Measurements from ENCODE around the gene CDH4. TPM values are rescaled to one million over a fixed set of nuclear protein-coding genes. Genes with fewer than 3 reads are reported as not detected.
A peak's percentile ranks its signal among the peaks of the same experiment; 100 is the strongest.

CDH4 gene
- total and polyA plus RNA-seq, 2 of the 4 experiments (the other 2 are of a cell fraction): 1.6 to 3.5 TPM

GRCh38 chr20:61866165-61866564, 614.1 kb downstream of the CDH4 start:
- WGBS, 2 experiments (ENCODE audit: extremely low coverage in 2 of 2, insufficient read length in 1 of 2): no CpG with 5 or more reads among the region's 5 CpGs

More at GRCh38 chr20:61866165-61866564, 614.1 kb downstream of the CDH4 start:
- H2BK20ac ChIP-seq (ENCODE audit: low read depth, low read length): no peak overlapping the region
- H3K9me3 ChIP-seq (ENCODE audit: control insufficient read depth, insufficient read depth, low read length): peaks cover under 1% of the 10 kb centered on the region; the same call in 1 of the 2 replicates
- H3K79me1 ChIP-seq (ENCODE audit: low read depth in 1 of 2, low read length in 2 of 2): no peaks in the 10 kb centered on the region
- DNase-seq: no peak
- no peak overlapping the region for H3K4ac ChIP-seq (ENCODE audit: low read depth, low read length)
- ChIA-PET CTCF (interaction anchor here (1.5 kb wide), 1 partner anchor 9 kb away, joined by 3 read pairs; no protein-coding TSS in a partner anchor), POLR2A (ENCODE audit: unreplicated experiment) (no interaction called here)
- no peak overlapping the region for H4K8ac ChIP-seq (ENCODE audit: low read depth in 2 of 2, low read length in 2 of 2)
- H3K27me3 ChIP-seq (ENCODE audit: control insufficient read depth, insufficient read depth, low read length): no peaks in the 10 kb centered on the region; the same call in 1 of the 2 replicates
- no peak overlapping the region for H3K27ac ChIP-seq (ENCODE audit: insufficient read depth, low read length)
- H2AK9ac ChIP-seq (replicated peaks; ENCODE audit: low read depth, low read length, poor library complexity): no peak overlapping the region
- H4K91ac ChIP-seq (ENCODE audit: insufficient read depth, low read depth, low read length): no peak overlapping the region
- ATAC-seq (ENCODE audit: low read depth): no peak
- no peak overlapping the region for H2AK5ac ChIP-seq (ENCODE audit: low read depth, low read length)
- no peak overlapping the region for H3K18ac ChIP-seq (ENCODE audit: low read depth, low read length)
- no peaks in the 10 kb centered on the region for H3K9me1 ChIP-seq (ENCODE audit: insufficient read depth, low read length)
- no peak overlapping the region for H3K4me3 ChIP-seq (ENCODE audit: insufficient read depth, low read depth, low read length)
- H2BK5ac ChIP-seq (ENCODE audit: low read depth, low read length, poor library complexity, severe bottlenecking): no peak overlapping the region
- no peak overlapping the region for H3K56ac ChIP-seq (ENCODE audit: extremely low read depth, insufficient read depth, low read length)
- H2AFZ ChIP-seq (replicated peaks; ENCODE audit: low read length, poor library complexity): no peak overlapping the region
- no peaks in the 10 kb centered on the region for H3K4me1 ChIP-seq (ENCODE audit: control insufficient read depth, insufficient read depth, low read length)
- H3K9ac ChIP-seq (ENCODE audit: low read depth, low read length): no peak overlapping the region
- dilution Hi-C loops (cut with HindIII; ENCODE audit: low sequenced_read_pairs, unreplicated experiment) (no loop called here), intact Hi-C loops (cut with micrococcal nuclease) (no loop called here), in situ Hi-C loops (cut with MboI; ENCODE audit: low sequenced_read_pairs) (no loop called here)
- TF ChIP-seq CTCF (conservative IDR thresholded peaks at IDR 0.05; ENCODE audit: low read depth, low read length): no peak
- peak; percentile 98 for TF ChIP-seq MAFK (IDR thresholded peaks at IDR 0.05; ENCODE audit: low read depth, low read length)
- no peak overlapping the region for H3K14ac ChIP-seq (replicated peaks; ENCODE audit: low read depth, low read length)
- no peak overlapping the region for H3K4me2 ChIP-seq (ENCODE audit: low read depth, low read length)
- H2BK15ac ChIP-seq (ENCODE audit: low read depth, low read length): no peak overlapping the region
- H3K36me3 ChIP-seq (ENCODE audit: control insufficient read depth, insufficient read depth, low read length): no peaks in the 10 kb centered on the region
- no peak overlapping the region for H2BK120ac ChIP-seq (ENCODE audit: low read depth, low read length)
- BruUV-seq (replicated peaks): no TSS peak
- H4K5ac ChIP-seq (ENCODE audit: low read depth, low read length): no peak overlapping the region
- H3K23ac ChIP-seq (ENCODE audit: low read depth, low read length): no peak overlapping the region
- no peaks in the 10 kb centered on the region for H4K20me1 ChIP-seq (ENCODE audit: insufficient read depth, low read length)

All from IMR-90 (cell line).